B cell (primary cell): ENCODE results near the gene SIGLEC10. TPM values are rescaled to one million over a fixed set of nuclear protein-coding genes. Genes with fewer than 3 reads are reported as not detected.
A peak's percentile ranks its signal among the peaks of the same experiment; 100 is the strongest.

ENCODE experiments used
- ATAC-seq: fragments of 200-7000 bp; cut with Tn5 transposase; one replicate; pipeline ENCODE4 v1.10.0; 2021; ENCODE audit warnings: low read depth, mild to moderate bottlenecking, moderate number of reproducible peaks, moderate library complexity
- CTCF ChIA-PET: fragments of 350-600 bp; sonication (Branson Sonifier 250); formaldehyde crosslinking; loops from one replicate; lab custom pipeline; 2021; ENCODE audit warnings: antibody characterized with exemption, inconsistent platforms; lab: Charles Lee
- POLR2A ChIA-PET: fragments of 350-600 bp; sonication (Branson Sonifier 250); formaldehyde crosslinking; loops from one replicate; lab custom pipeline; 2021; ENCODE audit warnings: antibody characterized with exemption; lab: Charles Lee
- DNase-seq: peaks from one replicate; pipeline ENCODE4 v3.0.0; 2013
- H2AFZ ChIP-seq: 2 replicates; pipeline ENCODE4 v1.6.1; 2012; ENCODE audit warnings: mild to moderate bottlenecking, low read depth, low read length; ENCODE audit not compliant: insufficient read depth, poor library complexity, severe bottlenecking
- H3K27ac ChIP-seq, 2 donors: 1 replicate in 1 of 2; 2 replicates in 1 of 2; pipeline ENCODE4 v1.5.1; 2012 to 2013; ENCODE audit warnings: low read length in 2 of 2, mild to moderate bottlenecking in 2 of 2, moderate library complexity in 1 of 2
- H3K27me3 ChIP-seq, 4 experiments: fragments of 200-600 bp in 1 of 4; sonication (generic) in 1 of 4; replicated peaks in 1 of 4; 1 replicate in 2 of 4; 2 replicates in 2 of 4; pipeline versions ENCODE4 v1.6.1 to v1.7.0; 2013 to 2016; ENCODE audit warnings: low read length in 3 of 4, mild to moderate bottlenecking in 2 of 4, mixed read lengths in 1 of 4, moderate library complexity in 1 of 4; ENCODE audit not compliant: insufficient read depth in 4 of 4, control insufficient read depth in 3 of 4; ENCODE audit errors: control extremely low read depth in 1 of 4
- H3K36me3 ChIP-seq, 2 experiments: replicated peaks in 1 of 2; 1 replicate in 1 of 2; 2 replicates in 1 of 2; pipeline versions ENCODE4 v1.6.1 to v1.7.1; 2013; ENCODE audit warnings: low read length in 1 of 2; ENCODE audit not compliant: insufficient read depth in 2 of 2, control insufficient read depth in 1 of 2; ENCODE audit errors: control extremely low read depth in 1 of 2, extremely low read depth in 1 of 2
- H3K4me1 ChIP-seq, 2 donors: fragments of 200-600 bp in 1 of 2; sonication (generic) in 1 of 2; 1 replicate in 1 of 2; 2 replicates in 1 of 2; pipeline versions ENCODE4 v1.5.1 to v1.6.1; 2013 to 2017; ENCODE audit warnings: low read length in 2 of 2; ENCODE audit not compliant: control insufficient read depth in 2 of 2, insufficient read depth in 2 of 2
- H3K4me2 ChIP-seq: replicated peaks from 2 replicates; pipeline ENCODE3; 2012; ENCODE audit warnings: mild to moderate bottlenecking, low read depth, low read length; ENCODE audit not compliant: poor library complexity, severe bottlenecking
- H3K4me3 ChIP-seq, 5 experiments: fragments of 200-600 bp in 1 of 5; sonication (generic) in 1 of 5; 1 replicate in 3 of 5; 2 replicates in 2 of 5; pipeline versions ENCODE4 v1.5.1 to v1.7.0; 2011 to 2016; ENCODE audit warnings: low read length in 4 of 5, mild to moderate bottlenecking in 4 of 5, low read depth in 2 of 5, control low read depth in 1 of 5, moderate library complexity in 1 of 5; ENCODE audit not compliant: insufficient read depth in 1 of 5; ENCODE audit errors: control extremely low read depth in 1 of 5, extremely low read depth in 1 of 5
- H3K79me2 ChIP-seq: fragments of 200-600 bp; sonication (generic); one replicate; pipeline ENCODE4 v1.6.0; 2016; ENCODE audit warnings: low read length; ENCODE audit not compliant: control insufficient read depth, insufficient read depth
- H3K9ac ChIP-seq: fragments of 200-600 bp; sonication (generic); 2 replicates; pipeline ENCODE4 v1.6.1; 2017; ENCODE audit warnings: mild to moderate bottlenecking, low read length, moderate library complexity
- H3K9me3 ChIP-seq, 3 donors: one replicate each; pipeline versions ENCODE4 v1.6.1 to v1.7.1; 2013; ENCODE audit warnings: low read length in 2 of 3; ENCODE audit not compliant: control insufficient read depth in 2 of 3, insufficient read depth in 1 of 3; ENCODE audit errors: control extremely low read depth in 1 of 3
- H4K20me1 ChIP-seq: 2 replicates; pipeline ENCODE4 v1.6.0; 2012; ENCODE audit warnings: mild to moderate bottlenecking, low read length; ENCODE audit not compliant: insufficient read depth, control insufficient read depth, poor library complexity, severe bottlenecking
- H3K27ac Mint-ChIP-seq: one replicate; pipeline ENCODE4 v1.8.0; 2021; ENCODE audit warnings: mixed read lengths
- H3K27me3 Mint-ChIP-seq: one replicate; pipeline ENCODE4 v1.8.0; 2021; ENCODE audit warnings: mixed read lengths
- H3K4me1 Mint-ChIP-seq: one replicate; pipeline ENCODE4 v1.8.0; 2021; ENCODE audit warnings: mixed read lengths
- H3K4me3 Mint-ChIP-seq: one replicate; pipeline ENCODE4 v1.8.0; 2021; ENCODE audit warnings: mixed read lengths
- H3K9me3 Mint-ChIP-seq: one replicate; pipeline ENCODE4 v1.8.0; 2022; ENCODE audit warnings: mixed read lengths; ENCODE audit not compliant: insufficient read depth
- CTCF ChIP-seq: fragments of 200-600 bp; IDR thresholded peaks from one replicate; pipeline ENCODE4 v1.8.0; 2022; ENCODE audit warnings: antibody characterized with exemption, mild to moderate bottlenecking
- EZH2 ChIP-seq: IDR thresholded peaks from 2 replicates; pipeline ENCODE4 v1.6.1; 2012; ENCODE audit warnings: borderline replicate concordance, low read depth, mild to moderate bottlenecking, moderate library complexity, low read length; ENCODE audit not compliant: insufficient read depth, poor library complexity, severe bottlenecking
- WGBS: methylation state at CpG from one replicate; pipeline ENCODE4 v1.1.5; 2013; ENCODE audit warnings: missing lambda C conversion rate; ENCODE audit not compliant: insufficient coverage; 5-methylcytosine and 5-hydroxymethylcytosine counted together
- intact Hi-C: fragments of 100-400 bp; cut with micrococcal nuclease; formaldehyde crosslinking; loops from one replicate; pipeline ENCODE4 v1.10.0; 2022
- polyA plus RNA-seq: library from polyadenylated mRNA; depleted of rRNA; stranded (reverse); fragments of >200 nt; gene quantifications from 2 replicates; pipeline ENCODE4 v1.2.3, GENCODE V29; 2012
- total RNA-seq, 2 donors: library from RNA; stranded (reverse); fragments of 120-200 nt in 1 of 2; gene quantifications; 1 replicate in 1 of 2; 2 replicates in 1 of 2; pipeline versions ENCODE4 v1.2.3 to v1.2.4, GENCODE V29; 2013 to 2022

The SIGLEC10 gene
- total and polyA plus RNA-seq, 2 donors (not counting 1 experiment from before 2014, with no cell fraction given), result 49.1 to 87.6 TPM

- H3K79me2 ChIP-seq, result peaks cover 11% of the 10 kb centered on the region
- ATAC-seq, result no peak
- no peaks in the 10 kb centered on the region for H3K27me3 Mint-ChIP-seq
- DNase-seq, result no peak
- H4K20me1 ChIP-seq, result no peaks in the 10 kb centered on the region
- intact Hi-C loops, result no loop called here
- peak overlapping the region; percentile 59 for H3K4me3 Mint-ChIP-seq
- H3K4me3 ChIP-seq, result no peak overlapping the region
- no peaks in the 10 kb centered on the region for H3K36me3 ChIP-seq
- H3K27me3 ChIP-seq, result no peaks in the 10 kb centered on the region
- H3K27ac Mint-ChIP-seq, result peak overlapping the region; percentile 71
- peaks cover 5 to 31% of the 10 kb centered on the region in 2 donors for H3K4me1 ChIP-seq
- CTCF ChIA-PET, result interaction anchor here (0.6 to 1.3 kb wide), 3 partner anchors 23 to 43 kb away, joined by 3 to 4 read pairs (median 4); no protein-coding TSS in a partner anchor
- 96% methylated on average over 8 of the region's 15 CpGs for WGBS
- POLR2A ChIA-PET, result no interaction called here
- no peaks in the 10 kb centered on the region for H3K9me3 Mint-ChIP-seq
- H3K9me3 ChIP-seq, result no peaks in the 10 kb centered on the region
- peaks cover 37% of the 10 kb centered on the region for H3K4me1 Mint-ChIP-seq
- no peak overlapping the region for H2AFZ ChIP-seq
- no peak overlapping the region for H3K27ac ChIP-seq
- H3K9ac ChIP-seq, result no peak overlapping the region
- TF ChIP-seq EZH2, result no peak
- TF ChIP-seq CTCF, result no peak
- H3K4me2 ChIP-seq, result no peak overlapping the region
Observed at GRCh38 chr19:51364200-51365106, 53.0 kb downstream of the SIGLEC10 start.

- intact Hi-C loops, result no loop called here
- Histone ChIP-seq H3K9me3 (no peaks in the 10 kb centered on the region), H3K4me1 (peaks cover 5 to 14% of the 10 kb centered on the region in 2 donors), H3K79me2 (peaks cover 15% of the 10 kb centered on the region), H3K36me3 (no peaks in the 10 kb centered on the region), H4K20me1 (no peaks in the 10 kb centered on the region), H3K27ac (no peak overlapping the region), H3K4me3 (no peak overlapping the region), H3K27me3 (no peaks in the 10 kb centered on the region), H2AFZ (no peak overlapping the region), H3K4me2 (no peak overlapping the region), H3K9ac (no peak overlapping the region)
- CTCF ChIA-PET, result no interaction called here
- no peaks in the 10 kb centered on the region for H3K9me3 Mint-ChIP-seq
- WGBS, result 93% methylated on average over 12 of the region's 13 CpGs
- no peak for ATAC-seq
- H3K4me1 Mint-ChIP-seq, result peaks cover 29% of the 10 kb centered on the region
- no peak for DNase-seq
- POLR2A ChIA-PET, result no interaction called here
- no peak overlapping the region for H3K27ac Mint-ChIP-seq
- no peaks in the 10 kb centered on the region for H3K27me3 Mint-ChIP-seq
- H3K4me3 Mint-ChIP-seq, result no peak overlapping the region
- TF ChIP-seq EZH2 (no peak), CTCF (no peak)
Observed at GRCh38 chr19:51361239-51361638, 56.2 kb downstream of the SIGLEC10 start.
